ENCODE measurements around the gene DPH7.
"Not testable (repeated sequence)": the region's sequence is repeated elsewhere in the genome, so short reads cannot be mapped to it uniquely, and the experiment has no call there.

Gene DPH7

DNA sequence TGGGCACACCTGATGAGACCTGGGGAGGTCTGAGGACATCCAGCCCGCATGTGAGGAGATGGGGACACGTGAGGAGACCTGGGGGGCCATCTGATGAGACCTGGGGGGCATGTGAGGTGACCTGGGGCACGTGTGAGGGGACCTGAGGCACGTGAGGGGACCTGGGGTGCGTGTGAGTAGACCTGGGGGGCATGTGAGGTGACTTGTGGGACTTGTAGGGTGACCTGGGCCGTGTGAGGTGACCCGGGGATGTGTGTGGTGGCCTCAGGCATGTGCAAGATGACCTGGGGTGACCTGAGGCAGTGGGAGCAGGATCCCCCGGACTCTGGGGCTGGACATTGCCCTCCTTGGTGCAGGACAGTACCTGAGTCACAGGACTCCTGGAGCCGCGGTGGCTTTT is 59.2 kb downstream of the DPH7 start:
- DNase-seq (ENCODE audit: low read depth in 2 of 2): no peak

DNA sequence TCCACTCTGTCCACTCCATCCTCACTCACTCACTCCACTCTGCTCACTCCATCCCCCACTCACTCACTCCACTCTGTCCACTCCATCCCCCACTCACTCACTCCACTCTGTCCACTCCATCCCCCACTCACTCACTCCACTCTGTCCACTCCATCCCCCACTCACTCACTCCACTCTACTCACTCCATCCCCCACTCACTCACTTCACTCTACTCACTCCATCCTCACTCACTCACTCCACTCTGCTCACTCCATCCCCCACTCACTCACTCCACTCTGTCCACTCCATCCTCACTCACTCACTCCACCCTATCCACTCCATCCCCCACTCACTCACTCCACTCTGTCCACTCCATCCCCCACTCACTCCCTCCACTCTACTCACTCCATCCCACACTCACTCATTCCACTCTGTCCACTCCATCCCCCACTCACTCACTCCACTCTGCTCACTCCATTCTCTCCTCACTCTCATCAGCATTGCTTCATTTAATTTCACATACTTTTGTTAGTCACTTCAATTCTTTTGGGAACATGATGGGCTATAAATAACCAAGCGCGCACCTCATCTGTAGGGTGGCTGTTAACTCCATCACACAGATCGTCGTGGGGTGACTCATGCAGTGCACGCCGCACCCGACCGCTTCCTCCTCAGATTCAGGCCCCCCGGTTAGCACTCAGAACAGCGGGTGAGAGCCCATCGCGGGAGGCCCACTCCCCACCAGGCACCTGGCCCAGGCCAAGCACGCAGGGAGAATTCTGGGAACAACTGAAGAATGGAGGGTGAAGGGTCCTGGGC is 59.9 kb downstream of the DPH7 start:
- DNase-seq (ENCODE audit: low read depth in 2 of 2): not testable (repeated sequence)

DNA sequence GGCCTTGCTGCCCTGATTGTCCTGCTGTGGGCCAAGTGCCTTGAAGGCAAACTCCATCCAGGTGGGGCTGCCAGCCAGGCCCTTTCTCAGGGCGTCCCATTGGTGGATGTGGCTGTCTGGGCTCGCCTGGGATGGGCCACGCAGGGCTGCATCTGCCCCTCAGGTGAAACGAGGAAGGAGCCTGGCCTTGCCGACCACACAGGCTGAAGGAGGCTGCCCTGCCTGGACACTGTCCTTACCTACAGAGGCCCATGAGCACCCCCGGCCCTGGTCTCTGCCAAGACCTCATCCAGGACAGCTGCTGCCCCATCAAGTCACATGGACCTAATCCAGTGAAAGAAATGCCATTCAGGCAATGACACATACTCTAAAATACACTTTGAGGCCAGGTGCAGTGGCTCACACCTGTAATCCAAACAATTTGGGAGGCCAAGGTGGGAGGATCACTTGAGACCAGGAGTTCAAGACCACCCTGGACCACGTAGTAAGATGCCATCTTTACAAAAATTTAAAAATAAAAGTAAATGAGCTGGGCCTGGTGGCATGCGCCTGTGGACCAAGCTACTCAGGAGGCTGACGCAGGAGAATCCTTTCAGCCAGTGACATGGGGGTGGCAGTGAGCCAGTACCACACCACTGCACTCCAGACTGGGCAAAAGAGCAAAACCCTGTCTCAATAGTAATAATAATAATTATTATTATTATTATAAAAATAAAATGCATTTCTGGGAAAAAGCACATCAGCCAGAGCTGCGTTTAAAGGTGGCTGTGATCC is 62.4 kb downstream of the DPH7 start:
- no peak for DNase-seq (ENCODE audit: low read depth in 2 of 2)

DNA sequence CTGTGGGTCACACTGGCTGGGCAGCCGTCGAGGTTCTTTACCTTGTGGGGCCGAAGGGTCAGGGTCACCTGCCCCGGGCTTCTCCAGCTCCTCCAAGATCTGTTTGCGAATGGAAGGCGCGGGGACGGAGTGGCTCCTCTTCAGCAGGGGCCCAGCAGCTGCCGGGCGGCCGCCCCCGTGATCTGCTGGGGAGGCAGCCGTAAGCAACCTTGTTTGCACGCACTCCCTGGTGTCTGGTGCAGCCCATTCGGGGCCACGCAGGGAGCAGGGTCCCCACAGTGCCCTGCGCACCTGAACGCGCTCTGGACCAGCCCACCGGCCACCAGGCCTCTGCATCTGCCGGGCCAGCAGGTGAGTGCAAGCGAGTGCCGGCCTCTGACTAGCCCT is 63.4 kb downstream of the DPH7 start:
- no peak for DNase-seq (ENCODE audit: low read depth in 2 of 2)

DNA sequence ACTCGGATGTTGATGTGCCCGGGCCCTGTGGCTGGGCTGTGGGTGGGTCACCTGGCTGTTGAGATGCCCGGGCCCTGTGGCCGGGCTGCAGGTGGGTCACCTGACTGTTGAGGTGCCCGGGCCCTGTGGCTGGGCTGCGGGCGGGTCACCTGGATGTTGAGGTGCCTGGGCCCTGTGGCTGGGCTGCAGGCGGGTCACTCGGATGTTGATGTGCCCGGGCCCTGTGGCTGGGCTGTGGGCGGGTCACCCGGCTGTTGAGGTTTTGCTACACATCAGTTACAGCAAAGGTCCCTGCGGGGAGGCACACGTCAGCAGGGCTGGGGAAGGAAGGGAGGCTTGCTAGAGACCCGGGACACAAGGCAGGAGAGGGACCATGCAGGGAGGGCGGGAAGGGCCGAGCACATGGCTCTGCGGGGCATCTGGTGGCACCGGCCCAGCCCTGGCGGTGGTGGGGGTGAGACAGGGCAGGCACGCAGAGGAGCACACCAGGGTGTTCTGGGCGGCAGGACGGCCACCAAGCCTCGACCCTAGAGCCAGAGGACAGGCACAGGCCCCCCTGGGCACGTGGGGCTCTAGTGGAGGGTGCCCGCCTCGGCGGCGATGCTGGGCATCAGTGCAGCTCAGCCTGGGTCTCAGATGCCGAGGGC is 63.9 kb downstream of the DPH7 start:
- no peak for DNase-seq (ENCODE audit: low read depth in 2 of 2)

DNA sequence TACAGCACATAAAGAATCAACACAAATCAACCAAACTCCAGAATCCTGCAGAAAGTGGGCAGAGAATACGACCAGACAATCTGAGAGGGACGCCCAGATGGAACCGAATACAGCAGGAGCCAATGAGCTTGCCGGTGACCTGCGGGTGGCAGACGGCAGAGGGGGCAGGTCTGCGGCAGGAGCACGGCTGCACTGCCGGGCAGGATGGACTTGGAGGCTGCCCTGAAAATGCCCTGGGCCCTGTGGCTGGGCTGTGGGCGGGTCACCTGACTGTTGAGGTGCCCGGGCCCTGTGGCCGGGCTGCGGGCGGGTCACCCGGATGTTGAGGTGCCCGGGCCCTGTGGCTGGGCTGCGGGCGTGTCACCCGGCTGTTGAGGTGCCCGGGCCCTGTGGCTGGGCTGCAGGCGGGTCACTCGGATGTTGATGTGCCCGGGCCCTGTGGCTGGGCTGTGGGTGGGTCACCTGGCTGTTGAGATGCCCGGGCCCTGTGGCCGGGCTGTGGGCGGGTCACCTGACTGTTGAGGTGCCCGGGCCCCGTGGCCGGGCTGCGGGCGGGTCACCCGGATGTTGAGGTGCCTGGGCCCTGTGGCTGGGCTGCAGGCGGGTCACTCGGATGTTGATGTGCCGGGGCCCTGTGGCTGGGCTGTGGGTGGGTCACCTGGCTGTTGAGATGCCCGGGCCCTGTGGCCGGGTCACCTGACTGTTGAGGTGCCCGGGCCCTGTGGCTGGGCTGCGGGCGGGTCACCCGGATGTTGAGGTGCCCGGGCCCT is 64.7 kb downstream of the DPH7 start:
- not testable (repeated sequence) for DNase-seq (ENCODE audit: low read depth in 2 of 2)

DNA sequence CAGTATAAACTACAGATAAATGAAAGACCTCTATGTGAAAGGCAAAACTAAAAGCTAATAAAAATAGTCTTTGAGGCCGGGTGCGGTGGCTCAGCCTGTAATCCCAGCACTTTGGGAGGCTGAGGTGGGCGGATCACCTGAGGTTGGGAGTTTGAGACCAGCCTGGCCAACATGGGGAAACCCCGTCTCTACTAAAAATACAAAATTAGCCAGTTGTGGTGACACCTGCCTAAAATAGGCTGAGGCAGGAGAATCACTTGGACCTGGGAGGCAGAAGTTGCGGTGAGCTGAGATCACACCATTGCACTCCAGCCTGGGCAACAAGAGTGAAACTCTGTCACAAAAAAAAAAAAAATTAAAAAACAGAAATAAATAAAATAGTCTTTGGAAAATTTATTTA is 65.6 kb downstream of the DPH7 start:
- DNase-seq (ENCODE audit: low read depth in 2 of 2): not testable (repeated sequence)

DNA sequence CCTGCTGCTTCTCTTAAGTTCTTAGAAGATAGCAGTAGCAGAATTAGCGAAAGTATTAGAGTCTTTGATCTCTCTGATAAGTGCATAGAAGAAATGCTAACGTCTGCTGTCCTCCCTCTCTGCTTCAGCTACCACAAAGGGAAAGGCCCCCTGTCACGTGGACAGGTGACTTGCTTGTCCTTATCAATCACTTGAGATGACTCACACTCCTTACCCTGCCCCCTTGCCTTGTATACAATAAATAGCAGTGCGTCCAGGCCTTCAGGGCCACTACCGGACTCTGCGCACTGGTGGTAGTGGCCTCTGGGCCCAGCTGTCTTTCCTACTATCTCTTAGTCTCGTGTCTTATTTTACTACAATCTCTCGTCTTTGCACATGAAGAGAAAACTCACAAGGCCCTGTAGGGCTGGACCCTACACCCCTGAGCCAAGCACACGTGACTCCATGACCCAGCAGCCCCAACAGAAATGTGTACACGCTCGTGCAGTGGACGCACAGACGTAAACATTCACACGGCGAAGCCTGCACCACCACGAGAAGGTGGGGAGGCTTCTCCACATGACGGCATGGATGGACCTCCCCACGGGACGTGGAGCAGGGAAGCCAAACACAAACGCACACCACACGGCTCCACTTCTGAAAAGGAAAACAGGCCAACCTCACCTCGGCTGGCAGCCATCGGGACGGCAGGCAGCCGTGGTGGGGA is 66.8 kb downstream of the DPH7 start:
- DNase-seq (ENCODE audit: low read depth in 2 of 2): no peak

DNA sequence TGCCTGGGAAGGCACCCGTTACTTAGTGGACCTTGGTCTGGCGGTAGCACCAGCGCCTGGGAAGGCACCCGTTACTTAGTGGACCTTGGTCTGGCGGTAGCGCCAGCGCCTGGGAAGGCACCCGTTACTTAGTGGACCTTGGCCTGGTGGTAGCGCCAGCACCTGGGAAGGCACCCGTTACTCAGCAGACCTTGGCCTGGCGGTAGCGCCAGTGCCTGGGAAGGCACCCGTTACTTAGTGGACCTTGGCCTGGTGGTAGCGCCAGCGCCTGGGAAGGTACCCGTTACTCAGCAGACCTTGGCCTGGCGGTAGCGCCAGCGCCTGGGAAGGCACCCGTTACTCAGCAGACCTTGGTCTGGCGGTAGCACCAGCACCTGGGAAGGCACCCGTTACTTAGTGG is 67.6 kb downstream of the DPH7 start:
- DNase-seq (ENCODE audit: low read depth in 2 of 2): not testable (repeated sequence)

DNA sequence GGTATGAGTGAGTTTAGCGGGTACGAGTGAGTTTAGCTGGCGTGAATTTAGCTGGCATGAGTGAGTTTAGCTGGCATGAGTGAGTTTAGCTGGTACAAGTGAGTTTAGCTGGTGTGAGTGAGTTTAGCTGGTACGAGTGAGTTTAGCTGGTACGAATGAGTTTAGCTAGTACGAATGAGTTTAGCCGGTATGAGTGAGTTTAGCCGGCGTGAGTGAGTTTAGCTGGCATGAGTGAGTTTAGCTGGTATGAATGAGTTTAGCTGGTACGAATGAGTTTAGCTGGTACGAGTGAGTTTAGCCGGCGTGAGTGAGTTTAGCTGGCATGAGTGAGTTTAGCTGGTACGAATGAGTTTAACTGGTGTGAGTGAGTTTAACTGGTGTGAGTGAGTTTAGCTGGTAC is 69.5 kb downstream of the DPH7 start:
- no peak for DNase-seq (ENCODE audit: low read depth in 2 of 2)

DNA sequence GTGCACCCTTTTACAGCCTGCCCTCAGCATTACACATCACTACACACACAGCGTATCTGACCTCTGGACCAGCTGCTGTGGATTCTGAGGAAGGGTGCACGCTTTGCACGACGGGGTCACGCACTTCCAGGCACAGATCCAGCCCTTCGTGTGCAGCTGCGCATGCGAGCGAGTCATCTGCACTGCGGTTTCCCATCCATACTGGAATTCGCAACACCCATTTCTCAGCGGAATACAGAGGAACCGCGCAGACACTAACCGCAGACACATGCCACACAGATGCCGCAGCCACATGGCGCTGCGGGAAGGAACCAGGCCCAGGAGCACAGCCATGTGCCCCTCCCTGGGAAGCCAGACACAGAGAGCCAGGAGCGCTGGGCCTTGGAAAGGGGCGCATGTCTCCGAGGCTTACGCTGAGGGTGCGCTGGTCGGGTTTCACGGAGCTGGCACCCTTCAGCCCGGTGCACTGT is 72.0 kb downstream of the DPH7 start:
- no peak for DNase-seq (ENCODE audit: low read depth in 2 of 2)

DNA sequence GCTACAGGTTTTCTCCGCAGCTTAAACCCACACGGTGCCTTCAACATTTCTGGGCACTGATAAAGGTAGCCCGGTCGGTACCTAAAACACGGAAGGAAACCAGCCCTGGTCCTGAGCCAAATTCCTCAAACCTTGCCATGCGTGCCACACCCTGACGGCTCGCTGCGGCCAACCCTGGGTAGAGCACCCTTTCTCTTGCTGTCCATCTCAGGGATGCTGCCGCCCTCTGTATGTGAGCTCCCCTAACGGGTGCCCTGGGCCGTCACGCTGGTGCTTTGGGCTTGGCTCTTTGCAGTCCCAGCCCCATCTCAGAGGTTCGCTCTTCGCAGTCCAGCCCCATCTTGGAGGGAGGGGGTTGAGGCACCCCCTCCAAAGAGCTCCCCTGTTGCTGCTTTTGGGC is 72.5 kb downstream of the DPH7 start:
- no peak for DNase-seq (ENCODE audit: low read depth in 2 of 2)

DNA sequence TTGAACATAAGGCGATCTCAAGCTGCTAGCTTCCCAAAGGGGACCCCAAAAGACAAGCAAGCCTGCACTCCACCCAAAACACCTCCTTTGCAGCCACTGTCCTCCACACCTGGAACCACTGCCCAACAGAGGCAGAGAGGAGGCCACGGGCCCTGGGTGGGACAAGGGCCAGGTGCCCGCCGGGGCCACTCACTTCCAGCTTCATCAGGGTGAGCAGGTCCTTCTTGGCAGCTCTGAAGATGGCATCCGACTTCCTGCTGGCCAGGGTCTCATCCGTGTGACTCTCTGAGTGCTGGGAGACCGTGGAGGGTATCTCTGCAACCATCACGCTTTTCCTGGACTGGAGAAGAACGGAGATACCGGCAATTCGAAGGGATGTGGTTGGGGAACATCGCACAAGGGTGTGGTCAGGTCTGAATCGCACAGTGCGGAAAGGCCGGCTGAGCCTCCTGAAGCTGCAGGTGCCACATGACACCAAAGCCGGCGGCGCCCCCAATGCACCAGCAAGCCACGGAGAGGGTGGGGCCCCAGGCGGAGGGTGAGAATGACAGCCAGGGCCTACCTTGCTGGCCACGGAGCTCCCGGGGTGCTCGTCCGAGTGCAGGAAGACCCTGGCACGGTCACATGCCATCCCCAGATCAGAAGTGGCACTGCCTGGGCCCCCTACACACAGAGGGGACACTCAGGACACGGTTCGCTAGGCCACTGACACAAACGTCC is 73.1 kb downstream of the DPH7 start:
- no peak for DNase-seq (ENCODE audit: low read depth in 2 of 2)

Measured in stimulated activated CD8-positive, alpha-beta memory T cell treated with anti-CD3 and anti-CD28 coated beads, Interleukin-2, amount 100 ng/mL, for 48 hours (primary cell).